ENCODE data around the gene NAP1L5.

The NAP1L5 gene

DNA sequence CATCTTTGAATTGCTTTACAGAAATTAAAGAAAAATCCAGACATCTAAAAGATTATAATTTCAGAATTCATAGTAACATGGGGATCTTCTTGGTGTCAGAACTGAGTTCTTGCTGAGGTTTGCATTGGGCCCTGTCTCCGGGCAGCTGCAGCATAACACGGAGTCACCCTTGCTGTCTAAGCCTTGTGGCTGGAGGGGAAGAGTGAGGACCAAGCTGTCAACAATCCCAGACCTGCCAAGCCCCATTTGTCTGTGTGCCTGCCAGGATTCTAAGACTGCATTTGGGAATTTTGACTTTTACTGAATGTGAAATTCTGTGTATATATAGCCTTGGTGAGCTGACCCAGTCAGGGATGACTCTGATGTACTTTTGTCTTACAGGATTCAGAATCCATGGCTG lies 25.2 kb upstream of the NAP1L5 start:
- DNase-seq (ENCODE audit: low read depth in 3 of 3, low spot score in 1 of 3), result no peak

DNA sequence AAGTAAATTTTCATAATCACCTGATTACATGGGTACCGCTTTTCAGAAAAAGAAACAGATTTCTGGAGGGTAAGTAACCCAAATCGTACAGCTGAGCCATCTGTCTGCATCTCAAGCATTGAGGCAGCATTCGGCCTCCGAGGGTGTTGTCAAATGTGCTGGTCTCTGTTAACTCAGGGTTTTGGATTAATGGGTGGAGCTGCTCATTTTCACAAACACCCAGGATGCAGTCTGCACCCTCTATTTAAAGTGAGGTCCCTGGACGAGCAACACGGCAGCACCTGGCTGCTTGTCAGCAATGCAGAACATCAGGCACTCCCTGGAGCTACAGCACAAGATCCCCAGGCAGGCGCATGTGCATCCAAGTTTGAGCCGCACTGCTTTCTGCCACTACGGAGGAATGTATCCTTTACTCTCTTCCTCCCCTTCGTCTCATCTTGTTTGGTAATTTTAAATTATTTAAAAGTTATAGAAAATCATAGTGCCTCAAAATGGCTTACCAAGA lies 24.7 kb upstream of the NAP1L5 start:
- no peak for DNase-seq (ENCODE audit: low read depth in 3 of 3, low spot score in 1 of 3)

DNA sequence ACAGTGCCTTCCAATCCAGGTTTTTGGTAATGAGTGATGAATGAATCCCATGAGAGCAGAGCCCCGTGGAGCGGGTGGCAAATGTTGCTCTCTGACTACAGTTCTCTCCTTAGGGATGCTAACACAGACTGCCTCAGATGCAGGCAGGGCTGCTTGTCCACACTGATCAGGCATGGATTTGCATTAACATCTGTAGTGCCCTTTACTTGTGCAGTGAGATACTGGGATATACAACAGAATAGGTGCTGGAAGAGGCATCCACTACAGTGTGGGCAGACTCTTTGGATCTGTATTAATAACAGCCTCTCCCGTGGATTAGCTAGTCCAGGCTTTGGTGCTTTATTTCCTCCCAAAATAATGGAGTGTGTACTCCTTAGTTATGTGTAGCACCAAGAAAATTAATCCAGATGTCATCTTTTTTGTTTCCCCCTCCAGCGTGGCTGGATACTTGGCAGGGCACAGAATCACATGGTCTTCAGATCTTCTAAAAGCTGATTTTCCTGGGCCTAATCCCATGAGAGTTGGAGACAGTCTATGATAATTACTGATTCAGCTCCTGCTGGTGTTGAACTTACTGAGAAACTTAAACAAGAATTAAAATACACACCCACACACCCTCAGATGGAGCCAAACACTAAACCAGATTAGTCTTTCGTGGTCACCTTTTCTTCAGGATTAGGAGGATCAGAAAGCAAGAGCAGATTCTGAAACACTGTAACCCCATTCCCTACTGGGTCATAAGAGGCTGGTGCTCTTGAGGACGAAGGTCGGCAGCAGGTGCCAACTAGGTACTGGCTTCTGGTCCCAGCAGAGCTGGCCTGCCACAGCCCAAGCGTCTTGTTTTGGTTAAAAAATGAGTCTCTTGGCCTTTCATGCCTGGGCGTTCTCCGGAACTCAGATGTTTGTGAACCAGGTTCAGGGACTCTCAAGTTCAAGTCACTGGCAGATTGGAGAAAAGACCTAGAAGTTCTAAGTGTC lies 23.1 kb upstream of the NAP1L5 start:
- DNase-seq (ENCODE audit: low read depth in 3 of 3, low spot score in 1 of 3), result no peak

DNA sequence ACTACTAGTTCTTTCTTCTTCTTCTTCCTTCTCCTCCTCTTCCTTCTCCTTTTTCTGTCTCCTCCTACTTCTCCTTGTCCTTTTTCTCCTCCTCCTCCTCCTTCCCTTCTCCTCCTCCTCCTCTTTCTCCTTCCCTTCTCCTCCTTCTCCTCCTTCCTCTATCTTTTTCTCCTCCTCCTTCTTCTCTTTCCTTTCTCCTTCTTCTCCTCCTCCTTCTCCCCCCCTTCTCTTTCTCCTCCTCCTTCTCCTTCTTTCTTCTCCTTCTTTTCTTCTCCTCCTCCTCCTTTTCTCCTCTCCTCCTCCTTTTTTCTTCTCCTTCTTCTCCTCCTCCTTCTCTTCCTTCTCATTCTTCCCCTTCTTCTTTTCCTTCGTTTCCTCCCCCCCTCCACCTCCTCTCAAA lies 21.8 kb upstream of the NAP1L5 start:
- DNase-seq (ENCODE audit: low read depth in 3 of 3, low spot score in 1 of 3), result no peak

DNA sequence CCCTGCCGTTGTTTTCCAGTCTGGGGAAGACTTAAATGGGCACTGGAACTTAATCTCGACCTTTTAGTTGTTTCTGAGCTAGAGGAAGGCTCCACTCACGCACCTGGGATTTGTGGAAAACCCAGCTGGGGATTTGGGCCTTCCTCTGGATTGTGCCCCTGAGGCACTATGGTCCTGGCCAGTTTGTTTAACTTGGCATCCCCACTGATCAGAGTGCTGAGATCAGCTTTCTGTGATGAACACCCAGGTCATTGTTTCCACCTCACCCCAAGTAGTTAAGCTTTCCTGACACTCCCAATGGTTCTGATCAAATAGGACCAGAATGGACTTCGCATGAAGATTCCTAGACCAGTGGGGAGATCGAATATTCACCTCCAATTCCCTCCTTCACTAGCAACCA lies 20.5 kb upstream of the NAP1L5 start:
- no peak for DNase-seq (ENCODE audit: low read depth in 3 of 3, low spot score in 1 of 3)

DNA sequence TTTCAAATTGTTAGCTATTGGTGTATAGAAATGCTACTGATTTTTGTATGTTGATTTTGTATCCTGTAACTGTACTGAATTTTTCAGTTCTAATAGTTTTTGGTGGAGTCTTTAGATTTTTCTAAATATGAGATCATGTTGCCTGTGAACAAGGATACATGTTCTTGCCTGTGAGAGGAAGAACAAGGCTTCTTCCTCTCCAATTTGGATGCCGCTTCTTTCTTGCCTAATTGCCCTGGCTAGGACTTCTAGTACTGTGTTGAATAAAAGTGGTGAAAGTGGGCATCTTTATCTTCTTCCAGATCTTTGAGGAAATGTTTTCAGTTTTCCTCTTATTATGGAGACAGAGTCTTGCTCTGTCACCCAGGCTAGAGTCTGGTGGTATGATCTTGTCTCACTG lies 16.2 kb upstream of the NAP1L5 start:
- no peak for DNase-seq (ENCODE audit: low read depth in 3 of 3, low spot score in 1 of 3)

DNA sequence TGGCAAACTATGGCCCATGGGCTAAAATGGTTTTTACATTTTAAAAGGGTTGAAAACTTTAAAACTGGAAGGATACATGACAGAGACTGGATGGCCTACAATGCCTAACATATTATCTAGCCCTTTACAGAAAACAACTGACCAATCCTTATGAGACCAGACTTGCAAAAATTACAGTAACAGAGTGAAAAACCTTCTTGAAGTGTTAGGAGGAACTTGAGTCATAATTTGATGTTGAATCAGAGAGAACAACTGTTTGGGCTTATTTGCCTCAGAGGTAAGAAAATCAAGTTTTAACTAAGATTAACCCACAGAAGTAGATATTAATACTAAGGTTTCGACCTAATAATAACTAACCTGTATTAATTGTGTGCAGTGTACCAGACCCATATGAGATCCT lies 12.4 kb upstream of the NAP1L5 start:
- no peak for DNase-seq (ENCODE audit: low read depth in 3 of 3, low spot score in 1 of 3)

DNA sequence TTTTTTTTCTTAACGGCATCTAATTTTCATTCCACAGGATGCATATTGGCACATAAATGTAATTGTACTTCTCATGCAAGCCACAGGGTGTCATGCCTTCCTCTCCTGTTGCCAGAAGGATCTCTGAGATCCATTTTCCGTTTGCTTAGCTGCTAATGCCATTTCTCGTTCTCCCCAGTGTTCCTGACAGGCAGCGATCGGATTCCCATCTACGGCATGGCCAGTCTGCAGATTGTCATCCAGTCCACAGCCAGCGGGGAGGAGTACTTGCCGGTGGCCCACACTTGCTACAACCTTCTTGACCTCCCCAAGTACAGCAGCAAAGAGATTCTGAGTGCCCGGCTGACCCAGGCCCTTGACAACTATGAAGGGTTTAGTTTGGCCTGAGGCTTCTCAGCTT lies 8.9 kb upstream of the NAP1L5 start:
- no peak for DNase-seq (ENCODE audit: low read depth in 3 of 3, low spot score in 1 of 3)

DNA sequence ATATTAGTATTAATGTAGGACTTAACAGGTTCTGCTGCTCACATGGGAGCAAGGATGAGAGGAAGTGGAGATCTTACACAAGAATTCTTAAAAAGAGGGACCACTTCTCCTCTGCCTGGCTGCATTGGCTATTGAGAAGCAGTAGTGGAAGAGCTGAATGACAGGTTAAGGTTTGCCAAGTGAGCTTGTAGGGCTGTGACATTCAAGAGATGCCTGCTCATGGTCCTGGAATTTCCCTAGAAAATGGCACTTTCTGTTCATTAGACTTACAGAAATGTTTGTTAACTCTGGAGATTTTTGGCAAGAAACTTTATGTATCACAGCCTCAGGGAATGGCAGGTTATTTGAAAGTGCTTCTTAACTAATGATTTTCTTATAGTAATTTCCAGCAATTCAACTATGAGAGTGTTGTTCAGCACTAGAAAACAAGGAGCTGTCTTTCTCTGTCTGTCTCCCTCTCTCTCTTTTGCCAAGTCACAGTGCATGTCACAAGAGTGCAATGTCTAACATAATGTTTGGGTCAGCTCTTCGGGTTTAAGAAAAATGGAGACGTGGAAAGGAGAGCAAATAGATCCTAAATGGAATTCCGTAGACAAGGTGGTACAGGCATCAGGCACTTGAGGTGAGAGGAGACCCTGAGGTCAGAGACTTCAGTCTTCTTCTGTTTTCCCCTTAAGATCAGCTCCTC lies 8.3 kb upstream of the NAP1L5 start:
- no peak for DNase-seq (ENCODE audit: low read depth in 3 of 3, low spot score in 1 of 3)

DNA sequence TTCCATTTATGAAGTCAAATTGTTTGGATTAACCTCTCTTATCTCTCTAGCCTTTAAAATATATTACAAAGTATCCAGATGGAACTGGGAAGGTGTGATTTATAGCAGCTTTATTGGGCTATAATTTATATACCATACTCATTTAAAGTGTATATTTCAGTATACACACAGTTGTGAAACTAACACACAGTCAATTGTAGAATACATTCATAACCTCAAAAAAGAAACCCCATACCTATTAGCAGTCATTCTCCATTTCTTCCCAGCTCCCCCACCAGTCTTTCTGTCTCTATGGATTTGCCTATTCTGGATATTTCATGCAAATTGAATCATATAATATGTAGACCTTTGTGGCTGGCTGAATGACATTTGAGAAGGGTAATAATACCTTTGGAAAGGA lies 7.6 kb upstream of the NAP1L5 start:
- DNase-seq (ENCODE audit: low read depth in 3 of 3, low spot score in 1 of 3), result no peak

DNA sequence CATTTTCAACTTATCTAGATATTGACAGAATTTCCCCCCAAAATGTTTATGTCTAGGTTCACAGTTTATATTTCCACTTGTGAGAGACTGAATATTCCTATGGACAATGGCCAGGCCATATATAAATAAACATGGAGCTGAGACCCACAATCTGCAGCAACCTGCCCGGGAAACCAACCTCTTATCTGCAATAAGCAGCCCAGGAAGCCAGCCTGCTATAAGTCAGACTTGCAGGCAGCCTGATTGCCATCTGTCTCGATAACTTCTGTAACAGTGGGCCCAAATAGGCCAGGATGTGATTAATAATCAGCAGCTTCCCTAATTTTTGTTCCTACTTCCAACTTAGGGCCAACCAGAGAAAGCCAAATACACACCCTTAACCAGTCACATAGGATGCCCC lies 5.2 kb upstream of the NAP1L5 start:
- no peak for DNase-seq (ENCODE audit: low read depth in 3 of 3, low spot score in 1 of 3)

DNA sequence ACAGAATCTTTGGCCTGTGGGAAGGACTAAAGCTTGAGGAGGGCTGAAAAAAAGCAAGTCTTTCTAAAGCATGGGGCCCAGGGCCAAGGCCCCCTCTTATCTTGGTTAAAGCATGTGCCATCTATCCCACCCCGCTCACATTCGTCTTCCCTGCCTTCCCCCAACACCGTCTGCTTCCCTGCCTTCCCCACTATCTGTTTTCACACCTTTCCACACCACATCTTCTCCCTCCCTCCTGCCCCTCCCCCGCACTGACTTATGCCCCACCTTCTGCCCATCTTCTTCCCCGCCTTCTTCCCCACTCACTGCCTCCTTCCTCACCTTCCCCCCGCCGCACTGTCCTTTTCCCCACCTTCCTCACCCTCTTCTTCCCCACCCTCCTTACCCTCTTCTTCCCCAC lies 890 bp upstream of the NAP1L5 start:
- no peak for DNase-seq (ENCODE audit: low read depth in 3 of 3, low spot score in 1 of 3)

DNA sequence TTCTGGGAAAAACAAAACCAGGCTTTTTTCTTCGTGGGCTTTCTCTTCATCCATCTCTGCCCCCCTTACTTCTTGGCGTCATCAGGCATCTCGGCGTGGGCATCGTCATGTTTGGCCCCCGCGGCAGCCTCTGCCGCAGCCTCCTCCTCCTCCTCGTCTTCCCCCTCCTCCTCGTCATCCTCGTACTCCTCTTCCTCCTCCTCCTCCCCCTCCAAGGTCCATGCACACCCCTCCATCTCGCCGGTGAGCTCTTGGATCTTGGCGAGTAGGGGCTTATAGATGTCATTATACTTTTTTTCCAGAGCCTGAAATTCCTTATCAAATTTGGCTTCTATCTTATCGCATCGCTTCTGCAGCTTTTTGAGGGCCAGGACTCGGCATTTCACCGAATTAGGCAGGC lies 488 bp downstream of the NAP1L5 start:
- no peak for DNase-seq (ENCODE audit: low read depth in 3 of 3, low spot score in 1 of 3)

DNA sequence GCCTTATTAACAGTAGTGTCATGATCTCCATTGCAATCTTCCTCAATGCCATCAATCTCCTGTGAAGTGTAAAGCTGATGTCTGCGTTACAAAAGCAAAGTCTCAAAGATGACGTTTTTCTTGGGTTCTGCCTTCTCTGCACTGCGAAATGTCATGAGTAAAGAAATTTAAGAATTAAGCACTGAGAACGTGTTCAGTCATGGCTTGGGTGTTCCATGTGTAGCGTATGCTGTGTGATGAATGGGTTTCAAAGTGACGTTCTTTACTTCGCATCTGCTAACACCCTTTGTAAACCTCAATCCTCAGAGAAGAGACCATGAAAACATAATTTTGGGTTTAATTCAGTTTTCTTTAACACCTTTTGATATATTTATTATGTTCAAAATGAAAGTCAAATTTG lies 999 bp downstream of the NAP1L5 start:
- no peak for DNase-seq (ENCODE audit: low read depth in 3 of 3, low spot score in 1 of 3)

DNA sequence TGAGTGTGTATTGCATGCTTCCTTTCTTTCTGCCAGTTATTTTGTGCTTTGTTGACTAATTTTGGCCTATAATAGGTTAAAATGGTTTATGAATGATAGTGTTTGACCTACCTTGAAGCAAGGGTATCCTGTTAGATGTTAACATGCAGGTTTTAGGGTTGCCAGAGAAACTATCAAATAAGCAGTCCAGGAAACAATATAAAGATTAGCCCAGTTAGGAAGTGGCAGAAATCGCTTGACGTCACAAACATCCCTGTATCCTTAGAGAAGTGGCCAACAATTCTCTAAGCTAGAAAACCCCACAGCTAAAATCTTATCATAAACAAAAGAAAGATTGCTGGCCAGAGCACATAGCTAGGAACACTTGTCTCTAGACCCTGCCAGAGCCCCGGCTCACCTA lies 3.8 kb downstream of the NAP1L5 start:
- no peak for DNase-seq (ENCODE audit: low read depth in 3 of 3, low spot score in 1 of 3)

DNA sequence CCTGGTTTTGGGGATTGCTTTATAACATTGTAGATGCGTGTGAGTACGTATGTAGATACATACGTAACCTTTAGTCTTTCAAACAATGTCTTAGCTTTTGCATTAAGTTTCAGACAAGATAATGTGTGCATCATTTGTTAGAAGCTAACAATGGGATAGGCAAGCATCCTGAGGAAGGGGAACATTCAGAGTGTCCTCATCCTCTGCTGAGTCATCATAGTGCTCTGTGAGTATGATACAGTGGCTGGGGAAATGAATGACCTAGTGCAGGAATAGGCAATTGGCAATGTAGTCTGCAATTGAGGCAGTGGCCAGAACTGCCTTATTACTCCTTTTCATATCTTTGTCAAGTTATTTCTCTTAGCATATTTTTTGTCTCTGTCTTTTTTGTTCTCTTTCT lies 7.3 kb downstream of the NAP1L5 start:
- no peak for DNase-seq (ENCODE audit: low read depth in 3 of 3, low spot score in 1 of 3)

DNA sequence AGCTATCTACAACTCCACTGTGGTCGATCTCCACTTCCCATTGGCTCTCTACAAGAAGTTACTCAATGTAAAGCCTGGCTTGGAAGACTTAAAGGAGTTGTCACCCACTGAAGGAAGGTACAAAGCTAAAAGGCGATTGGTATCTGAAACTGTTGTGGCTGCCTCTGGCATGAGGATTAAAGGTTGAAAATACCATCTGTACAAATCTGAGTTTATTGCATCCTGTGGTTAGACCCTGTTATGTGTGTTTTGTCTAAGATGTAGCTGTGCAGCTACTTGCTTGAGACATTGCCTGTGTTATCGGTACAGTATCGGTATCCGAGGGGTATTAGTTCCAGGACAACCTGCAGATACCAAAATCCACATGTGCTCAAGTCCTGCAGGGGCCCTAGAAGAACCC lies 16.4 kb downstream of the NAP1L5 start:
- no peak for DNase-seq (ENCODE audit: low read depth in 3 of 3, low spot score in 1 of 3)

DNA sequence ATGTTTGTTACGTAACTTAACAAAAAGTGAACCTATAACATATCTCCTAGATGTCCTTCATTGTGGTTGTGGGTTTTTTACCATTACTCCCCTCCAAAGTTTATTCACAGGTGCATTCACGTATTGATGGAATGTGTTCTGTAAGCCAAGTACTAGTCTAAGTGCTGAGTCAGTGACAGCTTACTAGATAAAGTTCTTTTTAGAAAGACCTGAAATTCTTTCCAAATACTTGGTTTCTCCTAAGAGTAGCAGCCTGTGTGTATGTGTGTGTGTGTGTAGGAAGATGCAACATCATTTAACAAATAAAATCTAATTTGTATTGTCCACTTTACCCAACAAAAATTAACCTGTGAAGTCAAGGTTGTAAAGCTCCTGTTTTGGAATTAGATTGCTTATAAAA lies 22.1 kb downstream of the NAP1L5 start:
- no peak for DNase-seq (ENCODE audit: low read depth in 3 of 3, low spot score in 1 of 3)

DNA sequence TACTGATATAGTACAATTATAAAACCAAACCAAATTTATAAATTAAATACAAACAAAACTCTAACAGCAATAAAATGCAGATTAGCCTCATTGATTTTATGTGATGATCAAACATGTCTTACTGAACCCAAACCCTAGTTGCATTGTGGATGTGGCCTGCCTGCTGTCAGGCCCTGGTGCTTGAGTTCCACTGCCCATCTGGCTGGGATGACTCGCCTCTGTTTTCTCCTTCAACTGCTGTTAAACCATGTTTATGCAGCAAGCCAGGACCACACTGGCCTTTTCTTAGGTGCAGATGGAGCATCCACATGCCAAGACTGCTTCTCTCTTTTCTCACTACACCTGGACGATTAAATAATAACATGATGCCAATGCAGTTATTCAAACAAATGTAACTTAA lies 22.6 kb downstream of the NAP1L5 start:
- no peak for DNase-seq (ENCODE audit: low read depth in 3 of 3, low spot score in 1 of 3)

DNA sequence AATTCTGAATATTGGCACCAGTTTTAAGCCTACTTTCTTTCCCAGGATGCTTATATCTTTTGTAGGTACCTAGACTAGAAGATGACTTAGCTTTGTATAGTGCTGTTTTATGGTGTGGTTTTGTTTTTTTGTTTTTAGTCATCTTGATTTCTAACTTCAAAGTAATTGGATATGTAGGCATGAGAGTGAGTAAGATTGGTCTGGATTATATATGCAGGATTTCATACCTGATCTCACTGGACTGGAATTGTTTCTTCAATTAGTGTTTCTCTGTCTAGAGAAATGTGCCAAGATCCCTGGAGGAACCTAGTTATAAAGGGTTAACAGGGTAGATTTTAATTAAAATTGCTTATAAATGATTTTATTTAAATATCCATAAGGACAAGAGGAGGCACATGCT lies 23.1 kb downstream of the NAP1L5 start:
- no peak for DNase-seq (ENCODE audit: low read depth in 3 of 3, low spot score in 1 of 3)

DNA sequence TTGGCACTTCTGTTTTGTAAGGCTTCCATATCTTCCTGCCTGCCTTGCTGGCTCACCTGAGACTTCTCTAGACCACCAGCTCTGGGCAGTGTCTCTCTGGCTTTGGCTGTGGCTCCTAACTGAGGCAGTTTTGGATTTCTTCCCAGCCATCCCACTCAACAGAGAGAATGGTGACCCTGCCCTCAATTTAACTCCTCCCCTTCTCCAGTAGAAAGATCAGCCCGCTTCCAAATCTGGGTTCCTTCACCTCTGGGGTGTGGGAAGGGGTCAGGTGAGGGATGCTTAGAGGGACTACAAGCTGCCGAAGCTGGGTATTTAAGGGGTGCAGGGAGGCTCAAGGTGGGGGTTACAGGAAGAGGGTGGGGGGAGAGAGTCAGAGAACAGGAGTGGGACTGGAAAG lies 23.7 kb downstream of the NAP1L5 start:
- no peak for DNase-seq (ENCODE audit: low read depth in 3 of 3, low spot score in 1 of 3)

DNA sequence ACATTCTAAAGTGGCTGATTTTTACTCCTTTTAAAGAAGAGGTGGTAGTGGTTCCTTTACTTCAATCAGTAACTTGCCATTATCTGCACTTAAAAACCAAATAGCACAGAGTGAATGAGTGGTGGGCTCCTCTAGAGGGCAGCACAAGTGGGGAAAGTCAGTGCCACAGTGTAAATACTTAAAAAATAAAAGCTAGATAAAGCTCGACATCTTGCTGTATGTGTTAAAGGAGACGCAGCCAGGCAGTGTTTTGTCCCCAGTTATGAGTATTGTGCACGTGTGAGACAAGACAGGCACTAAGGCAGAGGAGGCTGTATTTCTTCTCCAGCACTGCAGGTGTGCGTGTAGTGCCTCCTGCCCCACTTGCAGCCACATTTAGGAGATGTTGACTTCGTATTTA lies 24.6 kb downstream of the NAP1L5 start:
- no peak for DNase-seq (ENCODE audit: low read depth in 3 of 3, low spot score in 1 of 3)
